Psoas muscle (tissue), 8 donors: Measurements from ENCODE around the gene ADCY9. TPM values are rescaled to one million over a fixed set of nuclear protein-coding genes. Genes with fewer than 3 reads are reported as not detected.
A peak's percentile ranks its signal among the peaks of the same experiment; 100 is the strongest.

Source experiments
- ATAC-seq, 4 donors: fragments of 200-7000 bp; cut with Tn5 transposase; one replicate each; pipeline ENCODE4 v1.9.1; 2020; ENCODE audit warnings: moderate library complexity in 3 of 4, mild to moderate bottlenecking in 2 of 4
- DNase-seq, 2 donors: peaks; one replicate each; pipeline ENCODE4 v3.0.0-alpha.2; 2020
- H3K27ac ChIP-seq: fragments of 200-600 bp; one replicate; pipeline ENCODE4 v1.8.0; 2022
- H3K27me3 ChIP-seq, 3 donors: fragments of 200-600 bp in 1 of 3; one replicate each; pipeline versions ENCODE4 v1.6.1 to v1.8.0; 2013 to 2022; ENCODE audit warnings: low read length in 2 of 3, mild to moderate bottlenecking in 2 of 3, moderate library complexity in 1 of 3; ENCODE audit not compliant: insufficient read depth in 3 of 3
- H3K36me3 ChIP-seq, 2 donors: fragments of 200-600 bp in 1 of 2; one replicate each; pipeline versions ENCODE4 v1.6.1 to v1.8.0; 2013 to 2022; ENCODE audit warnings: low read depth in 1 of 2, mild to moderate bottlenecking in 1 of 2, moderate library complexity in 1 of 2; ENCODE audit not compliant: insufficient read depth in 1 of 2
- H3K4me1 ChIP-seq: fragments of 200-600 bp; one replicate; pipeline ENCODE4 v1.8.0; 2022
- H3K4me3 ChIP-seq: fragments of 200-600 bp; one replicate; pipeline ENCODE4 v1.8.0; 2022; ENCODE audit warnings: mild to moderate bottlenecking
- H3K9me3 ChIP-seq: fragments of 200-600 bp; one replicate; pipeline ENCODE4 v1.8.0; 2022
- CTCF ChIP-seq: fragments of 200-600 bp; IDR thresholded peaks from one replicate; pipeline ENCODE4 v1.8.0; 2022; ENCODE audit warnings: antibody characterized with exemption
- WGBS, 3 donors: extraction: QIAGEN DNeasy Blood & Tissue Kit; methylation state at CpG; one replicate each; pipeline versions ENCODE4 v1.1.6 to v1.1.7; 2013; 5-methylcytosine and 5-hydroxymethylcytosine counted together
- intact Hi-C, 2 donors: fragments of 100-400 bp; cut with DNase I; formaldehyde crosslinking; loops; one replicate each; pipeline versions ENCODE4 v1.11.0 to v1.14.2; 2022
- polyA plus RNA-seq, 3 donors: library from polyadenylated mRNA; stranded (reverse); fragments of 200-250 nt; gene quantifications; one replicate each; pipeline ENCODE4 v1.2.3, GENCODE V29; 2013
- total RNA-seq, 4 donors: library from RNA; stranded (reverse); fragmentation: NEBNext Ultra II Directional in 2 of 4; extraction: Animal tissue kit (Norgen Biotek cat#: 25700) in 2 of 4; gene quantifications; one replicate each; pipeline versions ENCODE4 v1.2.1 to v1.2.4, GENCODE V29; 2021 to 2023
- donor health status: healthy with polysubstance abuse.
- donor health status: DM: no; HTN: no; CAD: no; lungs with moderate emphysema.
- donor health status: Bipolar disorder and iron deficiency.
- donor health status: healthy.
- donor health status: DM: yes; HTN: yes; CAD: no.
- donor health status: DM: no; HTN: no; CAD: no.
- donor health status: DM: no; HTN: no; CAD: no.
- donor health status: DM: yes; HTN: yes; CAD: no.

ADCY9 gene
- total and polyA plus RNA-seq, 7 donors, result 9.0 to 134 (median 44.9) TPM

- Histone ChIP-seq H3K4me1 (no peaks in the 10 kb centered on the region), H3K27ac (no peak overlapping the region), H3K9me3 (no peaks in the 10 kb centered on the region), H3K4me3 (no peak overlapping the region), H3K36me3 (peaks cover 0 to 76% of the 10 kb centered on the region in 2 donors), H3K27me3 (no peaks in the 10 kb centered on the region)
- DNase-seq, result no peak
- no peak for ATAC-seq
- TF ChIP-seq CTCF, result no peak
- intact Hi-C loops, result no loop called here
- WGBS, 3 donors, result 84 to 91% (median 87%) methylated on average over 12 of the region's 12 CpGs
Observed at GRCh38 chr16:3979518-3979917, 136.7 kb downstream of the ADCY9 start.

DNA sequence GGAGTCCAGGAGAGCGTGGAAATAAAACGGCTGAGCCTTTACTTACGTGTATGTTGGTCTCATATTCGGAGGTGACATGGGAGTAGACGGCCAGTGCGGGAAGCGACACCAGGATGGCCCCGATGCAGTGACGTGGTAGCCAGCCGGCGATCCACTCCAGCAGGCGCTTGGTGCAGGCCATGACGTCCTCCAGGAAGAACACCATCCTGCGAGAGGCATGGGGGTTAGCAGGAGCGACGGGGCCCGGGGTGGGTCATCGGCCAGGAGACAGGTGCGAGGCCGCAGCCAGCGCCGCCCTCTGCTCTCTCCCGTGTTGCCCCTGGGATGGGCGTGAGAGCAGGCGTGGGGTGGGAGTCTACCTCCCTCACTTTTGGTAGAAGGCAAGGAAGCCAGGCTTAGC, 137.2 kb downstream of the ADCY9 start:
- no peak overlapping the region for H3K4me3 ChIP-seq
- H3K36me3 ChIP-seq, result peaks cover 0 to 80% of the 10 kb centered on the region in 2 donors
- intact Hi-C loops, result no loop called here
- WGBS, 3 donors, result 92 to 94% (median 93%) methylated on average over 25 of the region's 25 CpGs
- no peak overlapping the region for H3K27ac ChIP-seq
- ATAC-seq (no peak), DNase-seq (no peak)
- no peaks in the 10 kb centered on the region for H3K9me3 ChIP-seq
- no peaks in the 10 kb centered on the region for H3K4me1 ChIP-seq
- no peaks in the 10 kb centered on the region for H3K27me3 ChIP-seq
- no peak for TF ChIP-seq CTCF

DNA sequence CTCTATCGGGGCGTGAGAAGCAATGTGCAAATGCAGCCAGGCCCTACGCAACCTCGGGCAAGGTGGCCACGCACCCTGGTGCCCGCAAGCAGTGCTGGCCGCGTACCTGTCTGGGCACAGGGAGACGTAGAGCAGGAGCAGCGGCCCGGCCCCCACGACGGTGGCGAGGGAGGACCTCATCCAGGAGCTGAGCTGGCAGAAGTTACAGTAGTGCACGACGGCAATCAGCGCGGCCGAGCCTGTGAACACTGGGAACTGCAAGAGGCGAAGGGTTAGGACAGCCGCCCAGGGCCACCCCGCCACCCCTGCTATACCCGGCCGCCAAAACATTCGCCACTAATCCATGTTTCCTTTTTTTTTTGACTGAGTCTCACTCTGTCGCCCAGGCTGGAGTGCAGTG, 138.9 kb downstream of the ADCY9 start:
- TF ChIP-seq CTCF, result no peak
- Histone ChIP-seq H3K9me3 (no peaks in the 10 kb centered on the region), H3K27me3 (no peaks in the 10 kb centered on the region), H3K36me3 (peaks cover 0 to 89% of the 10 kb centered on the region in 2 donors), H3K4me3 (no peak overlapping the region), H3K27ac (no peak overlapping the region), H3K4me1 (no peaks in the 10 kb centered on the region)
- intact Hi-C loops, result no loop called here
- ATAC-seq (no peak), DNase-seq (peak in 1 of 2 donors; percentile 46)
- WGBS, 3 donors, result 87 to 91% (median 89%) methylated on average over 26 of the region's 26 CpGs

GRCh38 chr16:3974751-3975150, 141.5 kb downstream of the ADCY9 start:
- TF ChIP-seq CTCF, result no peak
- no peak for DNase-seq
- intact Hi-C loops, result no loop called here

DNA sequence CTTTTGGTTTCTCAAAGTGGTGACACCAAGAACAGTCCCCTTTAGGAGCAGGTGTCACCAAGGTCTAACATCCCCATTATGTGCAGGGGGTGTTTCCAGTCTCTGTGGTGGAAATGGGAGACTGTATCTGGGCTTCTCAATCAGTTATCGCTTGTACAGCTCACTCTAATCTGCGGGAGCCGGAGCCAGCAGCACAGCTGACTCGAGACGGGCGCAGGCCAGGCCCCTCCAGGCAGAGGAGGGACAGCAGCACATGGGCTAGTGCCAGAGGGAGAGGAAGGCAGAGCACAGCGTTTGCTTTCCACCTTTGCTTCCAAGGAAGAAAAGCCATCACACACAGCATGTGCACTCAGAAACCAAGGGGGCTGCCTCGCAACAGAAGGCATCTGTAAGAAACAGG, 144.5 kb downstream of the ADCY9 start:
- intact Hi-C loops, result no loop called here
- Histone ChIP-seq H3K36me3 (peaks cover 0 to 64% of the 10 kb centered on the region in 2 donors), H3K27me3 (no peaks in the 10 kb centered on the region), H3K4me3 (no peak overlapping the region), H3K9me3 (no peaks in the 10 kb centered on the region), H3K4me1 (no peaks in the 10 kb centered on the region), H3K27ac (no peak overlapping the region)
- ATAC-seq, result no peak
- no peak for TF ChIP-seq CTCF
- 66 to 73% (median 66%) methylated on average over 8 of the region's 8 CpGs for WGBS, 3 donors
- DNase-seq, result peak in 1 of 2 donors; percentile 10

More at GRCh38 chr16:3974751-3975150, 141.5 kb downstream of the ADCY9 start:
- no peaks in the 10 kb centered on the region for H3K27me3 ChIP-seq
- H3K9me3 ChIP-seq, result no peaks in the 10 kb centered on the region
- no peak overlapping the region for H3K27ac ChIP-seq
- no peak for ATAC-seq
- 87 to 92% (median 90%) methylated on average over 8 of the region's 8 CpGs for WGBS, 3 donors
- no peaks in the 10 kb centered on the region for H3K4me1 ChIP-seq
- peaks cover 0 to 90% of the 10 kb centered on the region in 2 donors for H3K36me3 ChIP-seq
- no peak overlapping the region for H3K4me3 ChIP-seq
